ENCODE results near the gene PERP. TPM values are rescaled to one million over a fixed set of nuclear protein-coding genes. Genes with fewer than 3 reads are reported as not detected.

The PERP gene
- total and polyA plus RNA-seq, 7 donors, result 0.70 to 12.3 (median 1.3) TPM

DNA sequence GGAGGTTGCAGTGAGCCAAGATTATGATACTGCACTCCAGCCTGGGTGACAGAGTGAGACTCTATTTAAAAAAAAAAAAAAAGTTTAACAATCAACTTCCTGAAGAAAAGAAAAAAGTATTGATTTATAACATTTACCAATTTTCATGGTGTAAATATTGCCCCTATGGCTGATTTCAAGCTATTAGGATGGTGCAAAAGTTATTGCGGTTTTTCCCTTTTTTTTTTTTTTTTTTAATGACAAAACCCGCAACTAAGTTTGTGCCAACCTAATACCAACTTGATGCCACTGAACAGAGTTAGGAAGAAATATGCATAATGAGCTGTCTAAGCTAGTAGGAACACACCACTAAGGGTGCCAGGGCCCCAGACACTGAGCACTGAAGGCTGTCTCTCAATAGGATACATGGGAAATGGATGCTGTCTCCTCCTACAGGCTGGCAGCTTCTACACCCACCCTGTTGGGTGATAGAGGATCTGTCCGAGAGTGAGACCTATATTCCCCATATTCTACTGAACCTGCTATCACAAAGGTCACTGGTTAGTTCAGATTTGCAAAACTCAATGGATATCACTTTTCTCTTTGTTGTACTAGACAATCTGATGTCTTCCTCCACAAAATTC, 6.5 kb upstream of the PERP start:
- Histone ChIP-seq H3K36me3 (ENCODE audit: insufficient read depth in 1 of 2, low read depth in 1 of 2) (no peaks in the 10 kb centered on the region), H3K4me1 (peaks cover 2% of the 10 kb centered on the region), H3K4me3 (no peak overlapping the region), H3K27ac (no peak overlapping the region), H3K9me3 (no peaks in the 10 kb centered on the region), H3K27me3 (ENCODE audit: insufficient read depth in 3 of 3, low read length in 2 of 3) (peaks cover 0 to 15% (median 7%) of the 10 kb centered on the region in 3 donors)
- TF ChIP-seq CTCF (IDR thresholded peaks at IDR 0.05), result no peak
- 74 to 85% (median 77%) methylated on average over 3 of the region's 3 CpGs for WGBS, 3 donors
- DNase-seq, result no peak
- ATAC-seq, result no peak
- intact Hi-C loops (cut with DNase I), result loop anchor here (2.0 to 10.0 kb wide), 6 partner anchors 291 to 654 kb away; partner anchors contain the start of gene HEBP2 (in 2 of the 2)

DNA sequence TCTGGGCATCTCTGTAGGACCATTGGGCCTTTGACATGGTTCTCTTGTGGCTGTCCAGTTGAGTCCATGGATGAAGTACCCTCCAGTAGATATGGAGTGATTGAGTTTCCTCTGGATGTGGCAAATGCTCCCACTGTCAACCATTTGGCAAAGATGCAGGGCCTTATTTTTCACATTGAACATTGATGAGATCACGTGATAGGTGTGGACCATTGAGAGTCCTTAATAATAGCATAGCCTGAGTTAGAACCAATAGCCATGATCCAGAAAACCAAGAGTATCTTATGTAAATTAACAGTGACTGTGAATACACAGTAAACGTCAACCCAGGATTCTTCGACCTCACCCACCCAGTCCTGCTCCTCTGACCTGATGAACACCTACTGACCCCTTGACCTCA, 3.0 kb upstream of the PERP start:
- H3K4me3 ChIP-seq, result no peak overlapping the region

DNA sequence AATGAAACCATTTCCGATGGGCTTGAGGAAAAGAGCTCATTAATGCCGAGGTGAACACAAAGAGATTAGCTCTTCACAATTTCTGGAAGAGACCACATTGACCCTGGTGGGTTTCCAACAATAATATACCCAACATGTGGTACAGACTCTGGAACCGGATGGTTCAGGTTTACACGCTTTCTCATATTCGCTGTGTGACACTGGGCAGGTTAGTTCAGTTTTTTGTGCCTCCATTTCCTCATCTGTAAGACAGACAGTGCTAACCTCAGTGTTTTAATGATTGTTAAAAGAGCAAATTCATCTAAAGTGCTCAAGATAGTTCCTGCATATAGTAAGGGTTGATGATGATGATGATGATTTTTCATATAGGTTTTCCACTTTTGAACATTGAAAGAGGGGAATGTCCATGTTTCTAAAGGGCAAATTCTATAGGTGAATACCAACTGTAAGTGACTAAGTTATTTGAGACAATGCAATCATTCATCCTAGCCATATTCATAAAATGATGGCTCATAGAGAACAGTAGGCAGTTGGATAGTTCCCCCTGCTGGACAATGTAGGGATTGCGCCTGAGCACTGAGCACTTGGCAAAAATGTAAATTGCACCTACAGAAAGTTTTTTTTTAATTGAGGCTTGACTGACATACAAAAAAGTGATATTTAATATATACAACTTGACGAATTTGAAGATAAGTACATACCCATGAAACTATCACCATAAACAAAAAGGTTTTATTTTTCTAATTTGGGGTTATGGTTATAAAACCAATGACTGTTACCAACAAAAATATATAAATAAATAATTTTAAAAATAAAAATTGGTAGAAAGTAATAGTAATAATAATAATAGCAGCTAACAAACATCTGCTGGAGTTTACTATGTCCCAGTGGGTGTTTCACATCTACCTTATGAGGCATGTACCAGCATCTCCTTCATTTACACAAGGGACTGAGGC, 2.1 kb upstream of the PERP start:
- Histone ChIP-seq H3K27me3 (ENCODE audit: insufficient read depth in 3 of 3, low read length in 2 of 3) (peaks cover 0 to 46% (median 4%) of the 10 kb centered on the region in 3 donors), H3K4me3 (no peak overlapping the region), H3K27ac (no peak overlapping the region), H3K36me3 (ENCODE audit: insufficient read depth in 1 of 2, low read depth in 1 of 2) (no peaks in the 10 kb centered on the region), H3K4me1 (no peaks in the 10 kb centered on the region), H3K9me3 (no peaks in the 10 kb centered on the region)
- DNase-seq (peak; percentile 50 to 57), ATAC-seq (peak; percentile 46 to 75 (median 61))
- peak; percentile 90 for TF ChIP-seq CTCF (IDR thresholded peaks at IDR 0.05)
- intact Hi-C loops (cut with DNase I), result loop anchor here (2.0 to 5.0 kb wide), 3 partner anchors 107 to 402 kb away; no protein-coding TSS in a partner anchor
- WGBS, 3 donors, result 32 to 39% (median 32%) methylated on average over 7 of the region's 7 CpGs

More for the DNA sequence above, 3.0 kb upstream of the PERP start:
- Histone ChIP-seq H3K27ac (no peak overlapping the region), H3K9me3 (no peaks in the 10 kb centered on the region), H3K27me3 (ENCODE audit: insufficient read depth in 3 of 3, low read length in 2 of 3) (peaks cover 0 to 45% (median 4%) of the 10 kb centered on the region in 3 donors), H3K4me1 (no peaks in the 10 kb centered on the region), H3K36me3 (ENCODE audit: insufficient read depth in 1 of 2, low read depth in 1 of 2) (no peaks in the 10 kb centered on the region)
- ATAC-seq (no peak), DNase-seq (no peak)
- intact Hi-C loops (cut with DNase I), result loop anchor here in 1 of 2 donors (5.0 to 10.0 kb wide), 4 partner anchors 295 to 657 kb away; partner anchors contain the start of gene HEBP2
- TF ChIP-seq CTCF (IDR thresholded peaks at IDR 0.05), result no peak
- 72 to 83% (median 81%) methylated on average over 3 of the region's 3 CpGs for WGBS, 3 donors

DNA sequence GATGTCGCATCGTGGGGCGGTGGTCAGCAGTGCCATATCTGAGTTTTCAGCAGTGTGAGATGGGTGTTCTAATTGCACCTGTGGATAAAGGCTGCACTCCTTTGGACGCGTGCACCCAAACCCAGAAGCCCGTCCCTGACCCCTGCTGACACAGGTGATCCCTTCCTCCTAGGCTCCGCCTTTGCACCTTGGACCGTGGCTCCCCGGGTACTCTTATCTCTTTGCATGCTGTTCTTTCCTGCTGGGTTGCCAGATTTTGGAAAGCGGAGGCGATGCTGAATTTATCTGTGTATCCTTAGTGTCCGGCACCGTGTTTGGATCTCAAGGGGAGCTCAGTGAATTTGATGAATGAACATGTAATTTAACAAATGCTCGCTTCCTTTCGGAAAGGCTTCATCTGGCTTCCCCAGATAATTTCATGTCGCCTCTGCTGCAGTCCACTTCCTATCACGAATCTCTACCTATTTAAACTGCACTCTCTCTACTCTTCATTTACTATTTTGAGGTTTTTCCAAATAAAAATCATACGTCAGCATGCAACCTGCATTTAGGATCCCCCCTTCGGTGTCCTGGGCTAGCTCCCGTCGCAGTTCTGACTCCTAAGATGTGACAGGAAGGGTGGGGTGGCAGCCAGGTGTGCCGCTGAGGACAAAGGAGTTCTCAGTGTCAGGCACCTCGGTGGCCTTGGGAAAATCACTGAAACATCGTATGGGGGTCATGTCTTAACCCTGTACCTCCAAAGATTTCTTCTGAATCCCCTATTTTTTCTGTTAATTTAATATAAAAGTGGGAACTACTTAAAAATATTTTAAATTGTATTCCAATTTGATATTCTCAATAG, 753 bp upstream of the PERP start:
- ATAC-seq (peak in 3 of 4 donors; percentile 6 to 30 (median 21)), DNase-seq (no peak)
- Histone ChIP-seq H3K27me3 (ENCODE audit: insufficient read depth in 3 of 3, low read length in 2 of 3) (peaks cover 0 to 46% (median 3%) of the 10 kb centered on the region in 3 donors), H3K36me3 (ENCODE audit: insufficient read depth in 1 of 2, low read depth in 1 of 2) (no peaks in the 10 kb centered on the region), H3K4me3 (peak overlapping the region; percentile 80), H3K4me1 (no peaks in the 10 kb centered on the region), H3K27ac (no peak overlapping the region), H3K9me3 (no peaks in the 10 kb centered on the region)
- no peak for TF ChIP-seq CTCF (IDR thresholded peaks at IDR 0.05)
- intact Hi-C loops (cut with DNase I), result loop anchor here (2.0 to 5.0 kb wide), 3 partner anchors 105 to 401 kb away; no protein-coding TSS in a partner anchor
- 20 to 26% (median 22%) methylated on average over 24 of the region's 24 CpGs for WGBS, 3 donors
